Right lobe of liver (tissue), 4 donors: Measurements from ENCODE around the gene FARS2.

Source experiments
- CTCF ChIP-seq, 4 donors: fragments of 200-600 bp in 3 of 4; fragments of 450-650 bp in 1 of 4; IDR thresholded peaks; one replicate each; pipeline versions ENCODE4 v1.5.1 to v1.8.0; 2016 to 2022; ENCODE audit warnings: antibody characterized with exemption in 4 of 4, mild to moderate bottlenecking in 2 of 4
- POLR2A ChIP-seq: fragments of 450-650 bp; IDR thresholded peaks from one replicate; pipeline ENCODE4 v1.6.1; 2017; ENCODE audit warnings: antibody characterized with exemption, mild to moderate bottlenecking
- donor health status: DM: no; HTN: no; CAD: no.
- donor health status: DM: no; HTN: no; CAD: no.
- donor health status: DM: no; HTN: yes; CAD: no.

GRCh38 chr6:5390177-5390576, 128.9 kb downstream of the FARS2 start:
- TF ChIP-seq CTCF (IDR thresholded peaks at IDR 0.05): no peak
- no peak for TF ChIP-seq POLR2A
